ENCODE data around the gene SAMSN1. TPM values are rescaled to one million over a fixed set of nuclear protein-coding genes. Genes with fewer than 3 reads are reported as not detected.

SAMSN1 gene
- total RNA-seq, 1 donor from 2014 or later = 6.4 TPM

- Histone ChIP-seq H3K4me1 (no peaks in the 10 kb centered on the region), H3K9me3 (no peaks in the 10 kb centered on the region), H3K4me3 (no peak overlapping the region), H3K36me3 (no peaks in the 10 kb centered on the region), H3K27me3 (no peaks in the 10 kb centered on the region), H3K27ac (no peak overlapping the region)
- DNase-seq (ENCODE audit: extremely low spot score in 2 of 2) = no peak
- intact Hi-C loops (cut with DNase I) = no loop called here
- TF ChIP-seq POLR2A (IDR thresholded peaks at IDR 0.05) = no peak
- no peak for TF ChIP-seq POLR2AphosphoS5 (IDR thresholded peaks at IDR 0.05; ENCODE audit: insufficient read depth in 1 of 2, low read depth in 1 of 2)
- no peak for TF ChIP-seq CTCF (IDR thresholded peaks at IDR 0.05)
Observed at GRCh38 chr21:14573244-14573643, 27.1 kb upstream of the SAMSN1 start.

GRCh38 chr21:14572204-14572780, 26.2 kb upstream of the SAMSN1 start:
- Histone ChIP-seq H3K9me3 (no peaks in the 10 kb centered on the region), H3K4me3 (no peak overlapping the region), H3K27me3 (no peaks in the 10 kb centered on the region), H3K36me3 (no peaks in the 10 kb centered on the region), H3K4me1 (no peaks in the 10 kb centered on the region), H3K27ac (no peak overlapping the region)
- TF ChIP-seq POLR2AphosphoS5 (IDR thresholded peaks at IDR 0.05; ENCODE audit: insufficient read depth in 1 of 2, low read depth in 1 of 2) = no peak
- DNase-seq (ENCODE audit: extremely low spot score in 2 of 2) = no peak
- intact Hi-C loops (cut with DNase I) = no loop called here

- intact Hi-C loops (cut with DNase I) = no loop called here
Observed at GRCh38 chr21:14569868-14570267, 23.8 kb upstream of the SAMSN1 start.

GRCh38 chr21:14569026-14569621, 23.0 kb upstream of the SAMSN1 start:
- Histone ChIP-seq H3K4me1 (no peaks in the 10 kb centered on the region), H3K36me3 (no peaks in the 10 kb centered on the region), H3K27ac (no peak overlapping the region), H3K4me3 (no peak overlapping the region), H3K9me3 (no peaks in the 10 kb centered on the region), H3K27me3 (no peaks in the 10 kb centered on the region)
- intact Hi-C loops (cut with DNase I) = no loop called here
- no peak for DNase-seq (ENCODE audit: extremely low spot score in 2 of 2)
- TF ChIP-seq POLR2AphosphoS5 (IDR thresholded peaks at IDR 0.05; ENCODE audit: insufficient read depth in 1 of 2, low read depth in 1 of 2) (no peak), CTCF (IDR thresholded peaks at IDR 0.05) (no peak), POLR2A (IDR thresholded peaks at IDR 0.05) (no peak)

More at GRCh38 chr21:14569868-14570267, 23.8 kb upstream of the SAMSN1 start:
- Histone ChIP-seq H3K27me3 (no peaks in the 10 kb centered on the region), H3K36me3 (no peaks in the 10 kb centered on the region), H3K27ac (no peak overlapping the region), H3K9me3 (no peaks in the 10 kb centered on the region), H3K4me1 (no peaks in the 10 kb centered on the region), H3K4me3 (no peak overlapping the region)
- TF ChIP-seq CTCF (IDR thresholded peaks at IDR 0.05) (no peak), POLR2AphosphoS5 (IDR thresholded peaks at IDR 0.05; ENCODE audit: insufficient read depth in 1 of 2, low read depth in 1 of 2) (no peak), POLR2A (IDR thresholded peaks at IDR 0.05) (no peak)
- no peak for DNase-seq (ENCODE audit: extremely low spot score in 2 of 2)

GRCh38 chr21:14567331-14568279, 21.5 kb upstream of the SAMSN1 start:
- Histone ChIP-seq H3K9me3 (no peaks in the 10 kb centered on the region), H3K36me3 (no peaks in the 10 kb centered on the region), H3K27me3 (no peaks in the 10 kb centered on the region), H3K27ac (no peak overlapping the region), H3K4me3 (no peak overlapping the region), H3K4me1 (no peaks in the 10 kb centered on the region)
- intact Hi-C loops (cut with DNase I) = no loop called here
- TF ChIP-seq POLR2AphosphoS5 (IDR thresholded peaks at IDR 0.05; ENCODE audit: insufficient read depth in 1 of 2, low read depth in 1 of 2) (no peak), POLR2A (IDR thresholded peaks at IDR 0.05) (no peak), CTCF (IDR thresholded peaks at IDR 0.05) (no peak)
- no peak for DNase-seq (ENCODE audit: extremely low spot score in 2 of 2)
